Measurements from ENCODE around the gene SLC1A4. TPM values are rescaled to one million over a fixed set of nuclear protein-coding genes. Genes with fewer than 3 reads are reported as not detected.
A peak's percentile ranks its signal among the peaks of the same experiment; 100 is the strongest.

Gene SLC1A4
- total and polyA plus RNA-seq, 2 experiments from 2014 or later: 27.4 to 51.9 TPM

- in situ Hi-C loops (cut with MboI): no loop called here
Observed at GRCh38 chr2:64952511-64953482, 36.4 kb upstream of the SLC1A4 start.

DNA sequence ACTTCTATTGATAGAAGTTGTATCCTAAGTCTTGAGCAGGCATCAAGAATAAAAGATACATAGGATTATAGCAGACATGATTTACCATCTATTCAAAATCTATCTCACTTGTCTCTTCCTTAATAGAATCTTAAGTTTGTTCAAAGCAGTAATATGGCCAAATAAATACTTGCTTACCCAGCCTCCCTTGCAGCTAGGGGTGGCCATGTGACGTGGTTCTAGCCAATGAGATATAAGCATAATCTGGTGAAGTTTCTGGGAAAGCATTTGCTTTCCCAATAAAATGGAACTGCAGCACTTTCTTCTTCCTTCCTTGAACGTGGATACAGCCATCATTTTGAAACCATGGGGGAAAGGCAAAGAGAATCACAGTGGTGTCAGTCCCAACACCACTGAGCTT is 33.7 kb upstream of the SLC1A4 start:
- Histone ChIP-seq H3K9me2 (ENCODE audit: insufficient read depth) (no peaks in the 10 kb centered on the region), H3K9me3 (ENCODE audit: low read depth) (no peaks in the 10 kb centered on the region), H3K9ac (no peak overlapping the region), H3K4me3 (no peak overlapping the region), H3K4me2 (ENCODE audit: unreplicated experiment) (no peak overlapping the region), H3K36me3 (ENCODE audit: low read depth) (no peaks in the 10 kb centered on the region), H4K20me1 (ENCODE audit: insufficient read depth) (no peaks in the 10 kb centered on the region), H3K79me2 (ENCODE audit: insufficient read depth) (no peaks in the 10 kb centered on the region), H3K27me3 (replicated peaks; ENCODE audit: insufficient read depth) (peaks cover 10% of the 10 kb centered on the region; the same call in 1 of the 2 replicates), H3K4me1 (ENCODE audit: insufficient read depth) (no peaks in the 10 kb centered on the region), H2AFZ (no peak overlapping the region), H3F3A (ENCODE audit: insufficient read depth) (no peaks in the 10 kb centered on the region), H3K27ac (no peak overlapping the region)
- 49 to 82% methylated on average over 2 of the region's 2 CpGs for WGBS, 2 experiments (ENCODE audit: low coverage in 1 of 2, low lambda C conversion rate in 2 of 2, missing lambda C conversion rate in 2 of 2)
- in situ Hi-C loops (cut with MboI): no loop called here
- TF ChIP-seq EZH2phosphoT487 (IDR thresholded peaks at IDR 0.05; ENCODE audit: insufficient read depth, low read depth) (no peak), EZH2 (IDR thresholded peaks at IDR 0.05; ENCODE audit: insufficient read depth, poor library complexity, severe bottlenecking) (no peak)
- no peak for DNase-seq

More at GRCh38 chr2:64952511-64953482, 36.4 kb upstream of the SLC1A4 start:
- H4K20me1 ChIP-seq (ENCODE audit: insufficient read depth): no peaks in the 10 kb centered on the region
- H3K79me2 ChIP-seq (ENCODE audit: insufficient read depth): no peaks in the 10 kb centered on the region
- H3K9ac ChIP-seq: no peak overlapping the region
- H3K4me3 ChIP-seq: no peak overlapping the region
- H3K27me3 ChIP-seq (replicated peaks; ENCODE audit: insufficient read depth): peaks cover 10% of the 10 kb centered on the region; the same call in 1 of the 2 replicates
- peak; percentile 81 for DNase-seq
- TF ChIP-seq EZH2phosphoT487 (IDR thresholded peaks at IDR 0.05; ENCODE audit: insufficient read depth, low read depth) (no peak), EZH2 (IDR thresholded peaks at IDR 0.05; ENCODE audit: insufficient read depth, poor library complexity, severe bottlenecking) (no peak)
- H3K27ac ChIP-seq: no peak overlapping the region
- WGBS, 2 experiments (ENCODE audit: low coverage in 1 of 2, low lambda C conversion rate in 2 of 2, missing lambda C conversion rate in 2 of 2): 73 to 77% methylated on average over 15 of the region's 15 CpGs
- H3K9me2 ChIP-seq (ENCODE audit: insufficient read depth): no peaks in the 10 kb centered on the region
- H2AFZ ChIP-seq: no peak overlapping the region
- no peaks in the 10 kb centered on the region for H3K36me3 ChIP-seq (ENCODE audit: low read depth)
- H3K9me3 ChIP-seq (ENCODE audit: low read depth): no peaks in the 10 kb centered on the region
- no peaks in the 10 kb centered on the region for H3F3A ChIP-seq (ENCODE audit: insufficient read depth)
- no peaks in the 10 kb centered on the region for H3K4me1 ChIP-seq (ENCODE audit: insufficient read depth)
- H3K4me2 ChIP-seq (ENCODE audit: unreplicated experiment): no peak overlapping the region

GRCh38 chr2:64957109-64957903 is 31.9 kb upstream of the SLC1A4 start:
- WGBS, 2 experiments (ENCODE audit: low coverage in 1 of 2, low lambda C conversion rate in 2 of 2, missing lambda C conversion rate in 2 of 2): 46 to 48% methylated on average over 9 of the region's 9 CpGs
- Histone ChIP-seq H3K36me3 (ENCODE audit: low read depth) (no peaks in the 10 kb centered on the region), H3K9ac (no peak overlapping the region), H3K27ac (no peak overlapping the region), H3K4me3 (no peak overlapping the region), H4K20me1 (ENCODE audit: insufficient read depth) (no peaks in the 10 kb centered on the region), H3K79me2 (ENCODE audit: insufficient read depth) (no peaks in the 10 kb centered on the region), H3K9me3 (ENCODE audit: low read depth) (no peaks in the 10 kb centered on the region), H3F3A (ENCODE audit: insufficient read depth) (no peaks in the 10 kb centered on the region), H3K4me1 (ENCODE audit: insufficient read depth) (no peaks in the 10 kb centered on the region), H2AFZ (no peak overlapping the region), H3K4me2 (ENCODE audit: unreplicated experiment) (no peak overlapping the region), H3K27me3 (replicated peaks; ENCODE audit: insufficient read depth) (peaks cover 10% of the 10 kb centered on the region; the same call in 1 of the 2 replicates), H3K9me2 (ENCODE audit: insufficient read depth) (no peaks in the 10 kb centered on the region)
- TF ChIP-seq EZH2phosphoT487 (IDR thresholded peaks at IDR 0.05; ENCODE audit: insufficient read depth, low read depth) (no peak), EZH2 (IDR thresholded peaks at IDR 0.05; ENCODE audit: insufficient read depth, poor library complexity, severe bottlenecking) (no peak)
- in situ Hi-C loops (cut with MboI): no loop called here
- DNase-seq: no peak

DNA sequence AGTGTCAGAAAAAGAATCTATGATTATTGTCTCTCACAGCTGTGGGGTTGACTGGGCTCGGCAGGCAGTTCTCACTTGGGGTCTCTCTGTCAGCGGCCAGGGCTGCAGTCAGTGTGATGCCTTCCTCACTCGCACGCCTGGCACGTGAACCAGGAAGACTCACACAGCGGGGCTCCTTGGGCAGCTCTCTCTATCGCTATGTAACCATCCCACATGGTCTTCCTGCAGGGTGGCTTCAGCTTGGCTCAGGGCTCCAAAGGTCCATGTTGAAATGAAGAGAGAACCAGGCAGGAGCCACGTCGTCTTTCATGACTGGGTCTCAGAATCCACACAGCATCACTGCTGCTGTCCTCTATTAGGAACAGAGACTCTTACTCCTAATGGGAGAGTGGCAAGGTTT is 30.6 kb upstream of the SLC1A4 start:
- H3K9ac ChIP-seq: no peak overlapping the region
- H3K27ac ChIP-seq: no peak overlapping the region
- H3K36me3 ChIP-seq (ENCODE audit: low read depth): no peaks in the 10 kb centered on the region
- no peaks in the 10 kb centered on the region for H3K9me3 ChIP-seq (ENCODE audit: low read depth)
- in situ Hi-C loops (cut with MboI): no loop called here
- no peak overlapping the region for H3K4me2 ChIP-seq (ENCODE audit: unreplicated experiment)
- no peak for TF ChIP-seq EZH2 (IDR thresholded peaks at IDR 0.05; ENCODE audit: insufficient read depth, poor library complexity, severe bottlenecking)
- TF ChIP-seq EZH2phosphoT487 (IDR thresholded peaks at IDR 0.05; ENCODE audit: insufficient read depth, low read depth): no peak
- H3K4me3 ChIP-seq: no peak overlapping the region
- H3K79me2 ChIP-seq (ENCODE audit: insufficient read depth): no peaks in the 10 kb centered on the region
- H2AFZ ChIP-seq: no peak overlapping the region
- WGBS, 2 experiments (ENCODE audit: low coverage in 1 of 2, low lambda C conversion rate in 2 of 2, missing lambda C conversion rate in 2 of 2): 48 to 51% methylated on average over 9 of the region's 9 CpGs
- peaks cover 10% of the 10 kb centered on the region; the same call in 1 of the 2 replicates for H3K27me3 ChIP-seq (replicated peaks; ENCODE audit: insufficient read depth)
- H3K4me1 ChIP-seq (ENCODE audit: insufficient read depth): no peaks in the 10 kb centered on the region
- H3F3A ChIP-seq (ENCODE audit: insufficient read depth): no peaks in the 10 kb centered on the region
- DNase-seq: no peak
- no peaks in the 10 kb centered on the region for H4K20me1 ChIP-seq (ENCODE audit: insufficient read depth)
- no peaks in the 10 kb centered on the region for H3K9me2 ChIP-seq (ENCODE audit: insufficient read depth)
